Peyer's patch (tissue), 4 donors: Measurements from ENCODE around the gene GRAMD4.

Experiments
- CTCF ChIP-seq, 6 experiments: fragments of 450-650 bp in 4 of 6; fragments of 200-600 bp in 2 of 6; sonication (generic) in 1 of 6; IDR thresholded peaks; one replicate each; pipeline ENCODE4 v1.5.1; 2017 to 2019; ENCODE audit warnings: antibody characterized with exemption in 6 of 6, mild to moderate bottlenecking in 3 of 6, moderate library complexity in 1 of 6
- POLR2A ChIP-seq, 2 donors: fragments of 450-650 bp; IDR thresholded peaks; one replicate each; pipeline ENCODE4 v1.5.1; 2017; ENCODE audit warnings: antibody characterized with exemption in 2 of 2, mild to moderate bottlenecking in 2 of 2, moderate library complexity in 2 of 2

DNA sequence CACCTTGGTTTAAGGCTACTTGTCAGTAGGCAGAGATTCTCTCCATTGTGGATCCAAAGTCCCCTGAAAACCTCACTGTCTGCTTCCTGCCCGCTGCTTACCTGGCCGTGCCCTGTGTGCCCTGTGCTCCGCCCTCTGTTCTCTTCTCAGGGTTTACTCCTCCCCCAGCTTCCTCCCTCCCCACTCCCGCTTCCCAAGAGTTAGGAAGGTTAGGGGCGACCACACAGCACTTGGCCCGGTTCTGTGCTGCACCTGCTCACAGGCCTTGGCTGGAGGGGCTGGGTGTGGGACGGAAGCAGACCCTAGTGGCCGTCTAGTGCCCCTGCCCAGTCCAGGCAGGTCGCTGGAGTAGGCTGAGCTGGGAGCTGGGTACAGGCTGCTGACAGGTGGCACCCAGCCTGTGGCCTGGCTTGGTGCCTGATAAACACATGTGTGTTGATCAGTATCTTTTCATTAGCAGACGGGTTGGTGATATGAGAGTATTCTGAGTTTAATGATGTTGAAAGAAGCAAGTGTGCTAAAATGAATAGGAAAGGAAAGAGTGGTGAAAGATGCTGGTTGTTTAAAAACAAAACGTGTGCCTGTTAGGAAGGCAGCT, 40.5 kb downstream of the GRAMD4 start:
- TF ChIP-seq POLR2A (IDR thresholded peaks at IDR 0.05) (peak in 1 of 2 donors; percentile 25), CTCF (IDR thresholded peaks at IDR 0.05) (peak in 3 of 6 experiments; percentile 30 to 36 (median 33))
